Trophoblast cell (in vitro differentiated cells and primary cell): ENCODE results near the gene SS18L1.

Experiments used
- DNase-seq, 2 donors: peaks; one replicate each; pipeline ENCODE4 v3.0.0-alpha.2; 2016
- H2AFZ ChIP-seq: 2 replicates; pipeline ENCODE4 v1.6.1; 2013; ENCODE audit warnings: low read length, moderate library complexity, mild to moderate bottlenecking; ENCODE audit not compliant: insufficient read depth, poor library complexity
- H2AK5ac ChIP-seq: 2 replicates; pipeline ENCODE4 v1.6.1; 2013; ENCODE audit warnings: mild to moderate bottlenecking, low read length
- H2BK120ac ChIP-seq: 2 replicates; pipeline ENCODE4 v1.6.1; 2013; ENCODE audit warnings: low read length, mild to moderate bottlenecking, moderate library complexity; ENCODE audit not compliant: insufficient read depth, poor library complexity
- H2BK12ac ChIP-seq: 2 replicates; pipeline ENCODE4 v1.6.1; 2013; ENCODE audit warnings: mild to moderate bottlenecking, low read length, moderate library complexity
- H2BK5ac ChIP-seq: 2 replicates; pipeline ENCODE4 v1.6.1; 2013; ENCODE audit warnings: low read length, low read depth, moderate library complexity, mild to moderate bottlenecking; ENCODE audit not compliant: poor library complexity
- H3K14ac ChIP-seq: 2 replicates; pipeline ENCODE4 v1.6.1; 2013; ENCODE audit warnings: mild to moderate bottlenecking, low read length
- H3K18ac ChIP-seq: 2 replicates; pipeline ENCODE4 v1.6.1; 2013; ENCODE audit warnings: mild to moderate bottlenecking, low read length
- H3K23ac ChIP-seq: 2 replicates; pipeline ENCODE4 v1.6.1; 2013; ENCODE audit warnings: low read length
- H3K27ac ChIP-seq: 2 replicates; pipeline ENCODE4 v1.5.1; 2013; ENCODE audit warnings: low read depth, mild to moderate bottlenecking, inconsistent platforms, low read length, moderate library complexity
- H3K27me3 ChIP-seq: 2 replicates; pipeline ENCODE4 v1.6.1; 2013; ENCODE audit warnings: inconsistent platforms, mild to moderate bottlenecking, low read length, moderate library complexity; ENCODE audit not compliant: insufficient read depth
- H3K36me3 ChIP-seq, 2 experiments: 1 replicate in 1 of 2; 2 replicates in 1 of 2; pipeline ENCODE4 v1.6.1; 2013; ENCODE audit warnings: low read length in 2 of 2, mild to moderate bottlenecking in 2 of 2, moderate library complexity in 1 of 2; ENCODE audit not compliant: insufficient read depth in 2 of 2, control insufficient read depth in 1 of 2
- H3K4ac ChIP-seq: 2 replicates; pipeline ENCODE4 v1.6.1; 2013; ENCODE audit warnings: low read depth, mild to moderate bottlenecking, low read length, moderate library complexity
- H3K4me1 ChIP-seq, 2 experiments: 1 replicate in 1 of 2; 2 replicates in 1 of 2; pipeline ENCODE4 v1.6.1; 2013; ENCODE audit warnings: low read length in 2 of 2, mild to moderate bottlenecking in 2 of 2, moderate library complexity in 1 of 2; ENCODE audit not compliant: insufficient read depth in 2 of 2, control insufficient read depth in 1 of 2
- H3K4me2 ChIP-seq: 2 replicates; pipeline ENCODE4 v1.6.1; 2013; ENCODE audit warnings: inconsistent platforms, mild to moderate bottlenecking, low read length, moderate library complexity
- H3K4me3 ChIP-seq: 2 replicates; pipeline ENCODE4 v1.5.1; 2013; ENCODE audit warnings: mild to moderate bottlenecking, low read depth, low read length, inconsistent platforms
- H3K79me1 ChIP-seq: one replicate; pipeline ENCODE4 v1.6.1; 2013; ENCODE audit warnings: low read length
- H3K79me2 ChIP-seq: 2 replicates; pipeline ENCODE4 v1.6.1; 2013; ENCODE audit warnings: low read length, mild to moderate bottlenecking; ENCODE audit not compliant: control insufficient read depth, insufficient read depth, poor library complexity
- H3K9ac ChIP-seq: 2 replicates; pipeline ENCODE4 v1.6.1; 2013; ENCODE audit warnings: mild to moderate bottlenecking, low read length
- H3K9me3 ChIP-seq: 2 replicates; pipeline ENCODE4 v1.6.1; 2013; ENCODE audit warnings: low read depth, mild to moderate bottlenecking, control low read depth, inconsistent platforms, low read length; ENCODE audit not compliant: insufficient read depth
- H4K12ac ChIP-seq: 2 replicates; pipeline ENCODE4 v1.6.1; 2013; ENCODE audit warnings: low read depth, mild to moderate bottlenecking, low read length, moderate library complexity
- H4K8ac ChIP-seq: 2 replicates; pipeline ENCODE4 v1.6.1; 2013; ENCODE audit warnings: low read depth, mild to moderate bottlenecking, low read length, moderate library complexity
- H4K91ac ChIP-seq: one replicate; pipeline ENCODE4 v1.6.1; 2013; ENCODE audit warnings: low read depth, mild to moderate bottlenecking, low read length, moderate library complexity
- WGBS: extraction: QIAGEN DNeasy Blood & Tissue Kit; methylation state at CpG from one replicate; pipeline ENCODE4 v1.1.7; 2013; ENCODE audit warnings: missing lambda C conversion rate; ENCODE audit not compliant: insufficient read length, insufficient coverage; ENCODE audit errors: extremely low coverage; 5-methylcytosine and 5-hydroxymethylcytosine counted together

SS18L1 gene

DNA sequence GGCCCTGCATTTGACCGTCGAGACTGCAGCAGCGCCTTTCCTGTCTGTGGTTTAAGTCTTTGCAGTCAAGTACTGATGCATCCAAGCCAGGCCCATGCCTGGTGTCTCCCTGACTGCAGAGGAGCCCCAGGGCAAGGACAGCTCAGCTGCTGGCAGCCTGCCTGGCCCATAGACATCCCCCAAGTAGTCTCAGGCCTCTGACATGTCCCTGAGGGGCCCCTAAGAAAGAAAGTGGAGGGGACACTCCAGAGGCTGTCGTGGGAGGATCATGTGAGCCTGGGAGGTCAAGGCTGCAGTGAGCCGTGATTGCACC lies 58.5 kb downstream of the SS18L1 start:
- Histone ChIP-seq H3K4me2 (no peak overlapping the region), H2AK5ac (no peak overlapping the region), H3K27ac (no peak overlapping the region), H2BK5ac (no peak overlapping the region), H3K23ac (no peak overlapping the region), H3K9me3 (no peaks in the 10 kb centered on the region), H3K4me3 (no peak overlapping the region), H3K18ac (no peak overlapping the region), H3K14ac (no peak overlapping the region), H4K8ac (no peak overlapping the region), H2AFZ (no peak overlapping the region), H3K36me3 (peaks cover 44 to 47% of the 10 kb centered on the region in 2 experiments), H2BK120ac (no peak overlapping the region), H3K4ac (no peak overlapping the region), H3K9ac (no peak overlapping the region), H2BK12ac (no peak overlapping the region), H3K79me1 (no peaks in the 10 kb centered on the region), H4K12ac (no peak overlapping the region), H3K27me3 (no peaks in the 10 kb centered on the region), H3K79me2 (no peaks in the 10 kb centered on the region), H3K4me1 (no peaks in the 10 kb centered on the region), H4K91ac (no peak overlapping the region)
- no CpG with 5 or more reads among the region's 5 CpGs for WGBS
- DNase-seq = no peak

DNA sequence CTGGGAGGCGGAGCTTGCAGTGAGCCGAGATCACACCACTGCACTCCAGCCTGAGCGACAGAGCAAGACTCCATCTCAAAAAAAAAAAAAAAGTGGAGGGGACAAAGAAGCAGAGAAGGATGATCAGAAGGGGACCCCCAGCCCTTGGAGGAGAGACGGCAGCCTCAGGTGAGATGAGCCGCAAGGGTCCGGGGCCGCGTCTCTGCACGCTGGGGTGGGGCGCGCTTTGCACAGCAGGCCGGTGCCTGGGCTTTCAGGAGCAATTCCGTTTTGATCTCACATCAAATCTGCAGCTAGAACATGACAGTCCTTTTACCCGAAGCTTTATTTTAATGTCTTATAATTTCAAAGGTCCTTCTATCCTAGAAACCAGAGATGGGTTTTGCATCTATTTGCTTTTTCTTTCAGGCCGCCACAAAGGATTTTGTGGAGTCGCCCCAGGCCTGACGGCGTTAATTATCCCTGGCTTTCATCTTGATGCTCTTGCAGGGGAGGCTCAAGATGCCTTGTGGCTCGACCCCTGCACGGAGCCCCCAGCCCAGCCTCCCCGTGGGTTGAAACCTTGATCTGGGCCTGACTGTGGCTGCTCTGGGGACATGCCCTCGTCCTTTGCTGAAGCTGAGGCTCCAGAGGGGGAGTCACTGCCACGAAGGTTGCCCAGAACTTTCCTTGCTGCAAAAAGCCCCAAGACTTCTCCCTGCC lies 59.3 kb downstream of the SS18L1 start:
- no peak overlapping the region for H2BK5ac ChIP-seq
- H3K79me2 ChIP-seq = no peaks in the 10 kb centered on the region
- H3K23ac ChIP-seq = no peak overlapping the region
- no peak overlapping the region for H2AK5ac ChIP-seq
- H4K12ac ChIP-seq = no peak overlapping the region
- no peak overlapping the region for H3K4me3 ChIP-seq
- H3K4me1 ChIP-seq = no peaks in the 10 kb centered on the region
- H3K36me3 ChIP-seq = peaks cover 39 to 43% of the 10 kb centered on the region in 2 experiments
- no peak overlapping the region for H3K4me2 ChIP-seq
- no CpG with 5 or more reads among the region's 23 CpGs for WGBS
- H3K14ac ChIP-seq = no peak overlapping the region
- H3K79me1 ChIP-seq = no peaks in the 10 kb centered on the region
- H3K9me3 ChIP-seq = no peaks in the 10 kb centered on the region
- no peak overlapping the region for H2AFZ ChIP-seq
- DNase-seq = no peak
- no peak overlapping the region for H2BK12ac ChIP-seq
- no peaks in the 10 kb centered on the region for H3K27me3 ChIP-seq
- H4K91ac ChIP-seq = no peak overlapping the region
- H2BK120ac ChIP-seq = no peak overlapping the region
- H3K9ac ChIP-seq = no peak overlapping the region
- no peak overlapping the region for H3K4ac ChIP-seq
- no peak overlapping the region for H4K8ac ChIP-seq
- H3K18ac ChIP-seq = no peak overlapping the region
- H3K27ac ChIP-seq = no peak overlapping the region

DNA sequence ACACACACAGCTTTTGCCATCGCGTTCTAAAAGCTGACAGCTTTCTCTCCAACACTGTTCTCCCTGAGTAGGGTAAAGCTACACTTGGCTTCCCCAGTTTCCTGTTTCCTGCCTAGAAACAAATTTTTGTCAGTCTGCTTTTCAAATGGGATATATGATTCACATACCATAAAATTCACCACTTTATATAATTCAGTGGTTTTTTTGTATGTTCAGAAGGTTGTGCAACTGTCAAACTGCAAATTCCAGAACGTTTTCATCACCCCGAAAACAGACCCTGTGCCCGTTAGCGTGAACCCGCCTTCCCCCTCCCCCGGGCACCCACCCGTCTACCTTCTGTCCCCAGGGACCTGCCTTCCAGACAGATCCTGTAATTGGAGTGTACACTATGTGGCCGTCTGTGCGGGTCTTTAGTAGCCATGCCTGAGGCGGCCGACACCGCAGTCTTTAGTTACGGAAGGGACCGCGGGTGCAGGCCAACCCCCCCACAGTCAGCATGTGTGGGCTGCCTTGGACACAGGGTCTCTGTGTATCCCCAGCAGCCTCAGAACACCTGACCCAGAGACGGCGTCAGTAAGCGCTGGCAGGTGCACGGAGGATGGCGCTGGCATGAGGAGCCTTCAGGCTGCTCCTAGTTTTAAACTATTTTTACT lies 59.9 kb downstream of the SS18L1 start:
- Histone ChIP-seq H3K9me3 (no peaks in the 10 kb centered on the region), H2AK5ac (no peak overlapping the region), H3K4ac (no peak overlapping the region), H3K4me2 (no peak overlapping the region), H3K4me3 (no peak overlapping the region), H4K12ac (no peak overlapping the region), H3K9ac (no peak overlapping the region), H4K91ac (no peak overlapping the region), H3K27me3 (no peaks in the 10 kb centered on the region), H3K27ac (no peak overlapping the region), H3K14ac (no peak overlapping the region), H3K36me3 (peaks cover 32 to 36% of the 10 kb centered on the region in 2 experiments), H3K79me2 (no peaks in the 10 kb centered on the region), H2BK120ac (no peak overlapping the region), H2BK12ac (no peak overlapping the region), H3K79me1 (no peaks in the 10 kb centered on the region), H2BK5ac (no peak overlapping the region), H3K4me1 (no peaks in the 10 kb centered on the region), H3K18ac (no peak overlapping the region), H3K23ac (no peak overlapping the region), H4K8ac (no peak overlapping the region), H2AFZ (no peak overlapping the region)
- no peak for DNase-seq
- no CpG with 5 or more reads among the region's 22 CpGs for WGBS

DNA sequence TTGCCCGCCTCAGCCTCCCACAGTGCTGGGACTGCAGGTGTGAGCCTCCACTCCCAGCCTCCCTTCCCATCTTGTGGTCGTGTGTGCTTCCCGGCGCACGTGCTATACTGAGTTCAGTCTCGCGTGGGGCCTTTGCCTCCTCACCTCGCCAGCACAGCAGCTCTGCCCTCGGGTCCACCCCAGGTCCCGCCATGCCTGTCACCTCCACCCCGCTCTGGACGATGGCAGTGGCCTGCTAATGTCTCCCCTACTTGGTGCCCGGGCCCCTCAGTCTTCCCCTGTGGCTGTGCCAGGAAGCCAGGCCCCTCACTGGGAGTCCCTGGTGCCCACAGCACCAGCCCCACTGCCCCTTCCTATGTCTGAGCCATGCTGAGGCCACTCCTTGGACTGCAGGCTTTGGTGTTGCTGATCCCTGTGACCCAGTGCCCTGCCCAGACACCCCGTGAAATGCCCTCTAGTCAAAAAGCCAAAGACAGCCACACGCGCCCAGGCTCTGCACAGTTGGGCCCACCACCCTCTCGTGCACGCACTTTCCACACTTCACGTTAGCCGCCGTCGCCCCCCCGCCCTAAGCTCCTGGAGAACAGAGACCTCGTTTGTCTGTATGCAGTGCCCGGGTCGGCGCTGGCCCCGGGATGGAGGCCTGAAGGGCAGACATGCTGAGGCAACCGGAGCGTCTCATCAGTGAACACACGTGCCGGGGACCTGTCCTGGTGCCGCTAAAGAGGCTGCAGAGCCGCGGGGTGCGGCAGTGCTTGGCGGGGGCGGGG lies 62.2 kb downstream of the SS18L1 start:
- no peaks in the 10 kb centered on the region for H3K79me2 ChIP-seq
- H4K91ac ChIP-seq = no peak overlapping the region
- no peak overlapping the region for H3K4me3 ChIP-seq
- no peak overlapping the region for H2AK5ac ChIP-seq
- H4K12ac ChIP-seq = no peak overlapping the region
- no peak overlapping the region for H2AFZ ChIP-seq
- no peak overlapping the region for H3K23ac ChIP-seq
- H2BK12ac ChIP-seq = no peak overlapping the region
- H3K9ac ChIP-seq = no peak overlapping the region
- H3K4ac ChIP-seq = no peak overlapping the region
- no CpG with 5 or more reads among the region's 38 CpGs for WGBS
- no peak overlapping the region for H3K4me2 ChIP-seq
- no peak for DNase-seq
- H3K9me3 ChIP-seq = peaks cover 3% of the 10 kb centered on the region
- H2BK120ac ChIP-seq = no peak overlapping the region
- H3K79me1 ChIP-seq = no peaks in the 10 kb centered on the region
- H3K27me3 ChIP-seq = no peaks in the 10 kb centered on the region
- H3K27ac ChIP-seq = no peak overlapping the region
- H3K14ac ChIP-seq = no peak overlapping the region
- no peak overlapping the region for H4K8ac ChIP-seq
- no peak overlapping the region for H2BK5ac ChIP-seq
- H3K36me3 ChIP-seq = peaks cover 19 to 20% of the 10 kb centered on the region in 2 experiments
- no peaks in the 10 kb centered on the region for H3K4me1 ChIP-seq
- H3K18ac ChIP-seq = no peak overlapping the region
